Loucy (cell line): Measurements from ENCODE around the gene CCR5AS.
A peak's percentile ranks its signal among the peaks of the same experiment; 100 is the strongest.

Source experiments
- H2AFZ ChIP-seq: fragments of 200-600 bp; sonication (generic); 2 replicates; pipeline ENCODE4 v1.6.0; 2016; ENCODE audit warnings: antibody characterized with exemption, mild to moderate bottlenecking, low read length, moderate library complexity
- H3F3A ChIP-seq: fragments of 200-600 bp; 2 replicates; pipeline ENCODE4 v1.6.0; 2016; ENCODE audit warnings: antibody characterized with exemption, low read depth, mild to moderate bottlenecking
- H3K27me3 ChIP-seq: fragments of 200-600 bp; sonication (generic); 2 replicates; pipeline ENCODE4 v1.6.1; 2014; ENCODE audit warnings: low read length, mild to moderate bottlenecking; ENCODE audit not compliant: insufficient read depth, poor library complexity, severe bottlenecking
- H3K36me3 ChIP-seq: fragments of 200-600 bp; sonication (generic); 2 replicates; pipeline ENCODE4 v1.6.1; 2016; ENCODE audit warnings: low read length; ENCODE audit not compliant: insufficient read depth
- H3K4me1 ChIP-seq: fragments of 200-600 bp; sonication (generic); 2 replicates; pipeline ENCODE4 v1.5.1; 2014; ENCODE audit warnings: low read length, mild to moderate bottlenecking; ENCODE audit not compliant: insufficient read depth, poor library complexity, severe bottlenecking
- H3K4me2 ChIP-seq: fragments of 200-600 bp; sonication (generic); 2 replicates; pipeline ENCODE4 v1.6.0; 2014; ENCODE audit warnings: antibody characterized with exemption, low read length, low read depth, mild to moderate bottlenecking; ENCODE audit not compliant: poor library complexity, severe bottlenecking
- H3K4me3 ChIP-seq: fragments of 200-600 bp; sonication (generic); 2 replicates; pipeline ENCODE4 v1.5.1; 2014; ENCODE audit warnings: low read length, mild to moderate bottlenecking, mixed read lengths; ENCODE audit not compliant: poor library complexity, severe bottlenecking
- H3K79me2 ChIP-seq: fragments of 200-600 bp; sonication (generic); 2 replicates; pipeline ENCODE4 v1.6.1; 2014; ENCODE audit warnings: low read length; ENCODE audit not compliant: insufficient read depth
- H3K9ac ChIP-seq: fragments of 200-600 bp; sonication (generic); 2 replicates; pipeline ENCODE4 v1.6.0; 2014; ENCODE audit warnings: mild to moderate bottlenecking, low read depth, low read length, moderate library complexity; ENCODE audit not compliant: poor library complexity, severe bottlenecking
- H3K9me2 ChIP-seq: fragments of 200-600 bp; sonication (generic); replicated peaks from 2 replicates; pipeline ENCODE4 v1.6.1; 2016; ENCODE audit warnings: low read depth, low read length, mixed read lengths
- H3K9me3 ChIP-seq: fragments of 200-600 bp; sonication (generic); 2 replicates; pipeline ENCODE4 v1.6.1; 2014; ENCODE audit warnings: mild to moderate bottlenecking, antibody characterized with exemption, low read length, low read depth; ENCODE audit not compliant: insufficient read depth
- H4K20me1 ChIP-seq: fragments of 200-600 bp; sonication (generic); 2 replicates; pipeline ENCODE4 v1.6.0; 2014; ENCODE audit warnings: antibody characterized with exemption, low read length, mild to moderate bottlenecking; ENCODE audit not compliant: insufficient read depth, poor library complexity, severe bottlenecking
- CTCF ChIP-seq: fragments of 200-600 bp; sonication (generic); conservative IDR thresholded peaks from 2 replicates; pipeline ENCODE4 v1.5.1; 2014; ENCODE audit warnings: mild to moderate bottlenecking, antibody characterized with exemption, low read length
- EZH2phosphoT487 ChIP-seq: fragments of 200-600 bp; IDR thresholded peaks from 2 replicates; pipeline ENCODE4 v1.6.1; 2018; ENCODE audit warnings: antibody characterized with exemption, mild to moderate bottlenecking, moderate library complexity, borderline replicate concordance

The CCR5AS gene

GRCh38 chr3:46375814-46376213 is 31.1 kb downstream of the CCR5AS start:
- Histone ChIP-seq H3K4me2 (peak overlapping the region; percentile 59), H3K27me3 (no peaks in the 10 kb centered on the region), H3K9me2 (no peaks in the 10 kb centered on the region), H3K36me3 (no peaks in the 10 kb centered on the region), H2AFZ (peak overlapping the region; percentile 31; the same call in 1 of the 2 replicates), H4K20me1 (no peaks in the 10 kb centered on the region), H3K9ac (peak overlapping the region; percentile 61), H3F3A (peaks cover 7% of the 10 kb centered on the region), H3K9me3 (no peaks in the 10 kb centered on the region), H3K79me2 (no peaks in the 10 kb centered on the region), H3K4me1 (peaks cover 64% of the 10 kb centered on the region), H3K4me3 (peak overlapping the region; percentile 53)
- TF ChIP-seq EZH2phosphoT487 (no peak), CTCF (no peak)

DNA sequence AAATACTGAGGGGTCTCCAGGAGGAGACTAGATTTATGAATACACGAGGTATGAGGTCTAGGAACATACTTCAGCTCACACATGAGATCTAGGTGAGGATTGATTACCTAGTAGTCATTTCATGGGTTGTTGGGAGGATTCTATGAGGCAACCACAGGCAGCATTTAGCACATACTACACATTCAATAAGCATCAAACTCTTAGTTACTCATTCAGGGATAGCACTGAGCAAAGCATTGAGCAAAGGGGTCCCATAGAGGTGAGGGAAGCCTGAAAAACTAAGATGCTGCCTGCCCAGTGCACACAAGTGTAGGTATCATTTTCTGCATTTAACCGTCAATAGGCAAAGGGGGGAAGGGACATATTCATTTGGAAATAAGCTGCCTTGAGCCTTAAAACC is 31.6 kb downstream of the CCR5AS start:
- H3K9me2 ChIP-seq, result no peaks in the 10 kb centered on the region

DNA sequence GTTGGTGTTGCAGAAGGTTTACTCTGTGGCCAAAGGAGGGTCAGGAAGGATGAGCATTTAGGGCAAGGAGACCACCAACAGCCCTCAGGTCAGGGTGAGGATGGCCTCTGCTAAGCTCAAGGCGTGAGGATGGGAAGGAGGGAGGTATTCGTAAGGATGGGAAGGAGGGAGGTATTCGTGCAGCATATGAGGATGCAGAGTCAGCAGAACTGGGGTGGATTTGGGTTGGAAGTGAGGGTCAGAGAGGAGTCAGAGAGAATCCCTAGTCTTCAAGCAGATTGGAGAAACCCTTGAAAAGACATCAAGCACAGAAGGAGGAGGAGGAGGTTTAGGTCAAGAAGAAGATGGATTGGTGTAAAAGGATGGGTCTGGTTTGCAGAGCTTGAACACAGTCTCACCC is 32.1 kb downstream of the CCR5AS start:
- TF ChIP-seq EZH2phosphoT487 (no peak), CTCF (no peak)
- peaks cover 68% of the 10 kb centered on the region for H3K4me1 ChIP-seq
- H3K9ac ChIP-seq, result peak overlapping the region; percentile 61
- H3K9me2 ChIP-seq, result no peaks in the 10 kb centered on the region
- peak overlapping the region; percentile 31; the same call in 1 of the 2 replicates for H2AFZ ChIP-seq
- no peaks in the 10 kb centered on the region for H3K36me3 ChIP-seq
- peak overlapping the region; percentile 59 for H3K4me2 ChIP-seq
- no peaks in the 10 kb centered on the region for H3K27me3 ChIP-seq
- no peaks in the 10 kb centered on the region for H4K20me1 ChIP-seq
- H3K4me3 ChIP-seq, result no peak overlapping the region
- no peaks in the 10 kb centered on the region for H3K79me2 ChIP-seq
- no peaks in the 10 kb centered on the region for H3K9me3 ChIP-seq
- H3F3A ChIP-seq, result peaks cover 7% of the 10 kb centered on the region

More for the DNA sequence above, 31.6 kb downstream of the CCR5AS start:
- TF ChIP-seq CTCF (no peak), EZH2phosphoT487 (no peak)
- H4K20me1 ChIP-seq, result no peaks in the 10 kb centered on the region
- peak overlapping the region; percentile 31; the same call in 1 of the 2 replicates for H2AFZ ChIP-seq
- H3F3A ChIP-seq, result peaks cover 7% of the 10 kb centered on the region
- H3K36me3 ChIP-seq, result no peaks in the 10 kb centered on the region
- H3K4me2 ChIP-seq, result peak overlapping the region; percentile 59
- H3K9ac ChIP-seq, result peak overlapping the region; percentile 61
- H3K4me3 ChIP-seq, result peak overlapping the region; percentile 53
- H3K4me1 ChIP-seq, result peaks cover 64% of the 10 kb centered on the region
- H3K27me3 ChIP-seq, result no peaks in the 10 kb centered on the region
- no peaks in the 10 kb centered on the region for H3K9me3 ChIP-seq
- H3K79me2 ChIP-seq, result no peaks in the 10 kb centered on the region
